ENCODE measurements around the gene GOLGA6D. TPM values are rescaled to one million over a fixed set of nuclear protein-coding genes. Genes with fewer than 3 reads are reported as not detected.
"Not testable (repeated sequence)": the region's sequence is repeated elsewhere in the genome, so short reads cannot be mapped to it uniquely, and the experiment has no call there.

The GOLGA6D gene
- total RNA-seq, 2 experiments from 2014 or later, result not detected

GRCh38 chr15:75235760-75236729, 46.6 kb upstream of the GOLGA6D start:
- no peak for ATAC-seq
- H3K4me3 Mint-ChIP-seq, result no peak overlapping the region
- H3K27ac Mint-ChIP-seq, result no peak overlapping the region
- DNase-seq, result no peak
- ChIA-PET CTCF (no interaction called here), POLR2A (no interaction called here)
- no peaks in the 10 kb centered on the region for H3K9me3 Mint-ChIP-seq
- H3K36me3 Mint-ChIP-seq (ENCODE audit: low read depth), result no peaks in the 10 kb centered on the region
- TF ChIP-seq, protein P1, sequence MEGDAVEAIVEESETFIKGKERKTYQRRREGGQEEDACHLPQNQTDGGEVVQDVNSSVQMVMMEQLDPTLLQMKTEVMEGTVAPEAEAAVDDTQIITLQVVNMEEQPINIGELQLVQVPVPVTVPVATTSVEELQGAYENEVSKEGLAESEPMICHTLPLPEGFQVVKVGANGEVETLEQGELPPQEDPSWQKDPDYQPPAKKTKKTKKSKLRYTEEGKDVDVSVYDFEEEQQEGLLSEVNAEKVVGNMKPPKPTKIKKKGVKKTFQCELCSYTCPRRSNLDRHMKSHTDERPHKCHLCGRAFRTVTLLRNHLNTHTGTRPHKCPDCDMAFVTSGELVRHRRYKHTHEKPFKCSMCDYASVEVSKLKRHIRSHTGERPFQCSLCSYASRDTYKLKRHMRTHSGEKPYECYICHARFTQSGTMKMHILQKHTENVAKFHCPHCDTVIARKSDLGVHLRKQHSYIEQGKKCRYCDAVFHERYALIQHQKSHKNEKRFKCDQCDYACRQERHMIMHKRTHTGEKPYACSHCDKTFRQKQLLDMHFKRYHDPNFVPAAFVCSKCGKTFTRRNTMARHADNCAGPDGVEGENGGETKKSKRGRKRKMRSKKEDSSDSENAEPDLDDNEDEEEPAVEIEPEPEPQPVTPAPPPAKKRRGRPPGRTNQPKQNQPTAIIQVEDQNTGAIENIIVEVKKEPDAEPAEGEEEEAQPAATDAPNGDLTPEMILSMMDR (IDR thresholded peaks at IDR 0.05), result no peak
- intact Hi-C loops (cut with micrococcal nuclease), result no loop called here
- peaks cover 12% of the 10 kb centered on the region for H3K27me3 Mint-ChIP-seq
- H3K4me1 Mint-ChIP-seq (ENCODE audit: low read depth), result no peaks in the 10 kb centered on the region

- Mint-ChIP-seq H3K4me3 (no peak overlapping the region), H3K36me3 (ENCODE audit: low read depth) (no peaks in the 10 kb centered on the region), H3K27me3 (peaks cover 5% of the 10 kb centered on the region), H3K9me3 (no peaks in the 10 kb centered on the region), H3K27ac (no peak overlapping the region), H3K4me1 (ENCODE audit: low read depth) (no peaks in the 10 kb centered on the region)
- CTCF ChIA-PET, result no interaction called here
- intact Hi-C loops (cut with micrococcal nuclease), result no loop called here
- TF ChIP-seq, protein P1 (IDR thresholded peaks at IDR 0.05), result no peak
- POLR2A ChIA-PET, result no interaction called here
- no peak for ATAC-seq
- no peak for DNase-seq
These were observed 45.2 kb upstream of the GOLGA6D start for GRCh38 chr15:75237316-75237982.

GRCh38 chr15:75238150-75238549, 44.5 kb upstream of the GOLGA6D start:
- Mint-ChIP-seq H3K9me3 (no peaks in the 10 kb centered on the region), H3K27ac (no peak overlapping the region), H3K4me3 (no peak overlapping the region), H3K36me3 (ENCODE audit: low read depth) (no peaks in the 10 kb centered on the region), H3K4me1 (ENCODE audit: low read depth) (no peaks in the 10 kb centered on the region), H3K27me3 (peaks cover 2% of the 10 kb centered on the region)
- intact Hi-C loops (cut with micrococcal nuclease), result no loop called here
- no peak for ATAC-seq
- DNase-seq, result no peak
- TF ChIP-seq, protein P1 (IDR thresholded peaks at IDR 0.05), result no peak
- POLR2A ChIA-PET, result no interaction called here
- CTCF ChIA-PET, result no interaction called here

- H3K4me1 Mint-ChIP-seq (ENCODE audit: low read depth); H3K4me3 Mint-ChIP-seq; H3K27ac Mint-ChIP-seq; CTCF ChIA-PET; H3K9me3 Mint-ChIP-seq; H3K27me3 Mint-ChIP-seq; intact Hi-C loops (cut with micrococcal nuclease); H3K36me3 Mint-ChIP-seq (ENCODE audit: low read depth); POLR2A ChIA-PET; DNase-seq; ATAC-seq: not testable (repeated sequence)
These were observed 36.9 kb upstream of the GOLGA6D start for GRCh38 chr15:75245741-75246140.

- intact Hi-C loops (cut with micrococcal nuclease); H3K9me3 Mint-ChIP-seq; H3K27ac Mint-ChIP-seq; H3K27me3 Mint-ChIP-seq; H3K4me1 Mint-ChIP-seq (ENCODE audit: low read depth); H3K4me3 Mint-ChIP-seq; POLR2A ChIA-PET; CTCF ChIA-PET; H3K36me3 Mint-ChIP-seq (ENCODE audit: low read depth); ATAC-seq; DNase-seq: not testable (repeated sequence)
These were observed 33.6 kb upstream of the GOLGA6D start for GRCh38 chr15:75248991-75249390.

GRCh38 chr15:75249726-75250125, 32.9 kb upstream of the GOLGA6D start:
- ChIA-PET POLR2A (interaction anchor here (0.6 kb wide), 1 partner anchor 510 kb away, joined by 3 read pairs; no protein-coding TSS in a partner anchor), CTCF (no interaction called here)
- Mint-ChIP-seq H3K4me3 (no peak overlapping the region), H3K27me3 (peaks cover 9% of the 10 kb centered on the region), H3K27ac (no peak overlapping the region), H3K36me3 (ENCODE audit: low read depth) (no peaks in the 10 kb centered on the region), H3K4me1 (ENCODE audit: low read depth) (no peaks in the 10 kb centered on the region), H3K9me3 (no peaks in the 10 kb centered on the region)
- intact Hi-C loops (cut with micrococcal nuclease), result no loop called here
- no peak for ATAC-seq
- TF ChIP-seq, protein P1 (IDR thresholded peaks at IDR 0.05), result no peak
- DNase-seq, result no peak

- H3K27ac Mint-ChIP-seq; H3K9me3 Mint-ChIP-seq; H3K27me3 Mint-ChIP-seq; H3K4me1 Mint-ChIP-seq (ENCODE audit: low read depth); POLR2A ChIA-PET; H3K4me3 Mint-ChIP-seq; ATAC-seq; DNase-seq; intact Hi-C loops (cut with micrococcal nuclease); CTCF ChIA-PET; H3K36me3 Mint-ChIP-seq (ENCODE audit: low read depth): not testable (repeated sequence)
These were observed 31.3 kb upstream of the GOLGA6D start for GRCh38 chr15:75251343-75251742.

- CTCF ChIA-PET; POLR2A ChIA-PET; H3K9me3 Mint-ChIP-seq; intact Hi-C loops (cut with micrococcal nuclease); H3K27ac Mint-ChIP-seq; H3K4me3 Mint-ChIP-seq; DNase-seq; ATAC-seq; H3K36me3 Mint-ChIP-seq (ENCODE audit: low read depth); H3K4me1 Mint-ChIP-seq (ENCODE audit: low read depth); H3K27me3 Mint-ChIP-seq: not testable (repeated sequence)
These were observed 30.4 kb upstream of the GOLGA6D start for GRCh38 chr15:75252285-75252684.

Measured in activated CD8-positive, alpha-beta T cell treated with anti-CD3 and anti-CD28 coated beads for 36 hours (primary cell).